OCI-LY7 (cell line): ENCODE results near the gene RPL31.

ENCODE experiments used
- EZH2phosphoT487 ChIP-seq: fragments of 200-600 bp; sonication (generic); IDR thresholded peaks from 2 replicates; pipeline ENCODE4 v1.6.1; 2018; ENCODE audit warnings: low read depth, borderline replicate concordance, mild to moderate bottlenecking, mixed run types, antibody characterized with exemption, low read length, moderate library complexity, mixed read lengths
- TF ChIP-seq, protein P1 (sequence below): fragments of 200-600 bp; sonication (generic); conservative IDR thresholded peaks from 2 replicates; pipeline ENCODE4 v1.5.1; 2014; ENCODE audit warnings: mild to moderate bottlenecking, antibody characterized with exemption, low read length, moderate library complexity, mixed read lengths

DNA sequence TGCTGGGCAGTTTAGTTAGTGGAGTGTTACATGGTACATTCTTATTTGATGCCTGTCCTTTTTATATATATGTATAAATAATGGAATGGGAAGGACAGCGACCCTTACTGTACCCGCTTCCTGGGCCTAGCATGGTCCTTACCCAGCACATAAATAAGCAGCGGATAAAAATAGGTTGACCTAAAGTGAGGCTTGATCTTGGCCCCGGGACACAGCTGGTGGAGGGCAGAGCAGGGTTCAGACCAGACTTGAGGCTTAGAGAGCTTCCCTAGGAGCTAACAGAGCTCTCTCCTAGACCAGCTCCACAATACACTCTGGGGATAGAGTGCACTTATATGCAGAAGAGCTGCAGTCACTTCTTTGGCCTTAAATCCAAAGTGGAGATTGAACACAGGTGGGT, 46.9 kb upstream of the RPL31 start:
- TF ChIP-seq, protein P1, sequence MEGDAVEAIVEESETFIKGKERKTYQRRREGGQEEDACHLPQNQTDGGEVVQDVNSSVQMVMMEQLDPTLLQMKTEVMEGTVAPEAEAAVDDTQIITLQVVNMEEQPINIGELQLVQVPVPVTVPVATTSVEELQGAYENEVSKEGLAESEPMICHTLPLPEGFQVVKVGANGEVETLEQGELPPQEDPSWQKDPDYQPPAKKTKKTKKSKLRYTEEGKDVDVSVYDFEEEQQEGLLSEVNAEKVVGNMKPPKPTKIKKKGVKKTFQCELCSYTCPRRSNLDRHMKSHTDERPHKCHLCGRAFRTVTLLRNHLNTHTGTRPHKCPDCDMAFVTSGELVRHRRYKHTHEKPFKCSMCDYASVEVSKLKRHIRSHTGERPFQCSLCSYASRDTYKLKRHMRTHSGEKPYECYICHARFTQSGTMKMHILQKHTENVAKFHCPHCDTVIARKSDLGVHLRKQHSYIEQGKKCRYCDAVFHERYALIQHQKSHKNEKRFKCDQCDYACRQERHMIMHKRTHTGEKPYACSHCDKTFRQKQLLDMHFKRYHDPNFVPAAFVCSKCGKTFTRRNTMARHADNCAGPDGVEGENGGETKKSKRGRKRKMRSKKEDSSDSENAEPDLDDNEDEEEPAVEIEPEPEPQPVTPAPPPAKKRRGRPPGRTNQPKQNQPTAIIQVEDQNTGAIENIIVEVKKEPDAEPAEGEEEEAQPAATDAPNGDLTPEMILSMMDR = no peak
- TF ChIP-seq EZH2phosphoT487 = no peak
